ENCODE measurements around the gene TENT4B. TPM values are rescaled to one million over a fixed set of nuclear protein-coding genes. Genes with fewer than 3 reads are reported as not detected.

TENT4B gene
- total RNA-seq, 1 donor from 2014 or later, result 15.2 TPM

GRCh38 chr16:50153596-50154419, 702 bp downstream of the TENT4B start:
- H4K20me1 ChIP-seq (ENCODE audit: low read depth), result peaks cover 50% of the 10 kb centered on the region
- Mint-ChIP-seq H3K27ac (no peak overlapping the region), H3K36me3 (peaks cover 6% of the 10 kb centered on the region), H3K27me3 (ENCODE audit: insufficient read depth, low read depth) (peaks cover 4% of the 10 kb centered on the region), H3K4me1 (peaks cover 24% of the 10 kb centered on the region), H3K9me3 (no peaks in the 10 kb centered on the region), H3K4me3 (peak overlapping the region; percentile 91)
- TF ChIP-seq EZH2phosphoT487 (IDR thresholded peaks at IDR 0.05), result no peak
- no peak for TF ChIP-seq CTCF (IDR thresholded peaks at IDR 0.05)
- no peak for TF ChIP-seq EZH2 (IDR thresholded peaks at IDR 0.05)
- H2AFZ ChIP-seq (replicated peaks), result no peak overlapping the region
- H3K4me3 ChIP-seq, result peak overlapping the region; percentile 99
- H3K4me1 ChIP-seq, result peaks cover 16% of the 10 kb centered on the region
- H3K9me3 ChIP-seq (ENCODE audit: low read depth), result no peaks in the 10 kb centered on the region
- H3K9ac ChIP-seq, result peak overlapping the region; percentile 74
- peaks cover 53% of the 10 kb centered on the region for H3K79me2 ChIP-seq (ENCODE audit: low read depth)
- H3K27ac ChIP-seq, result no peak overlapping the region
- H3K4me2 ChIP-seq, result peak overlapping the region; percentile 100
- H3K36me3 ChIP-seq, result no peaks in the 10 kb centered on the region
- DNase-seq (ENCODE audit: low spot score), result peak; percentile 46
- peaks cover 10% of the 10 kb centered on the region for H3F3A ChIP-seq (ENCODE audit: low read depth)
- H3K27me3 ChIP-seq, result peaks cover 4% of the 10 kb centered on the region

- peaks cover 10% of the 10 kb centered on the region for H3F3A ChIP-seq (ENCODE audit: low read depth)
- peaks cover 51% of the 10 kb centered on the region for H4K20me1 ChIP-seq (ENCODE audit: low read depth)
- Mint-ChIP-seq H3K36me3 (peaks cover 9% of the 10 kb centered on the region), H3K27ac (no peak overlapping the region), H3K4me1 (peaks cover 25% of the 10 kb centered on the region), H3K27me3 (ENCODE audit: insufficient read depth, low read depth) (peaks cover 4% of the 10 kb centered on the region), H3K4me3 (peak overlapping the region; percentile 91), H3K9me3 (no peaks in the 10 kb centered on the region)
- DNase-seq (ENCODE audit: low spot score), result no peak
- H3K36me3 ChIP-seq, result no peaks in the 10 kb centered on the region
- H3K4me2 ChIP-seq, result peak overlapping the region; percentile 100
- H3K9me3 ChIP-seq (ENCODE audit: low read depth), result no peaks in the 10 kb centered on the region
- H3K27me3 ChIP-seq, result peaks cover 4% of the 10 kb centered on the region
- peak overlapping the region; percentile 99 for H3K4me3 ChIP-seq
- TF ChIP-seq EZH2 (IDR thresholded peaks at IDR 0.05), result no peak
- no peak for TF ChIP-seq EZH2phosphoT487 (IDR thresholded peaks at IDR 0.05)
- no peak for TF ChIP-seq CTCF (IDR thresholded peaks at IDR 0.05)
- no peak overlapping the region for H3K9ac ChIP-seq
- no peak overlapping the region for H3K27ac ChIP-seq
- no peak overlapping the region for H2AFZ ChIP-seq (replicated peaks)
- H3K79me2 ChIP-seq (ENCODE audit: low read depth), result peaks cover 58% of the 10 kb centered on the region
- H3K4me1 ChIP-seq, result peaks cover 16% of the 10 kb centered on the region
These were observed 1.4 kb downstream of the TENT4B start for GRCh38 chr16:50154420-50154950.

GRCh38 chr16:50155925-50156324, 2.8 kb downstream of the TENT4B start:
- TF ChIP-seq EZH2phosphoT487 (IDR thresholded peaks at IDR 0.05) (no peak), CTCF (IDR thresholded peaks at IDR 0.05) (no peak), EZH2 (IDR thresholded peaks at IDR 0.05) (no peak)

More at GRCh38 chr16:50155925-50156324, 2.8 kb downstream of the TENT4B start:
- Mint-ChIP-seq H3K27ac (no peak overlapping the region), H3K4me3 (peak overlapping the region; percentile 91), H3K4me1 (peaks cover 28% of the 10 kb centered on the region), H3K27me3 (ENCODE audit: insufficient read depth, low read depth) (peaks cover 4% of the 10 kb centered on the region), H3K9me3 (no peaks in the 10 kb centered on the region), H3K36me3 (peaks cover 12% of the 10 kb centered on the region)
- Histone ChIP-seq H2AFZ (replicated peaks) (no peak overlapping the region), H3K36me3 (no peaks in the 10 kb centered on the region), H3K27ac (no peak overlapping the region), H3K79me2 (ENCODE audit: low read depth) (peaks cover 72% of the 10 kb centered on the region), H3K4me1 (peaks cover 16% of the 10 kb centered on the region), H3K4me2 (peak overlapping the region; percentile 100), H3K9me3 (ENCODE audit: low read depth) (no peaks in the 10 kb centered on the region), H3K4me3 (peak overlapping the region; percentile 99), H3K9ac (no peak overlapping the region), H3K27me3 (peaks cover 4% of the 10 kb centered on the region), H3F3A (ENCODE audit: low read depth) (peaks cover 10% of the 10 kb centered on the region), H4K20me1 (ENCODE audit: low read depth) (peaks cover 63% of the 10 kb centered on the region)
- DNase-seq (ENCODE audit: low spot score), result no peak

All from neural progenitor cell (in vitro differentiated cells).